Peyer's patch (tissue), 4 donors: ENCODE data around the gene SLC27A2. TPM values are rescaled to one million over a fixed set of nuclear protein-coding genes. Genes with fewer than 3 reads are reported as not detected.
A peak's percentile ranks its signal among the peaks of the same experiment; 100 is the strongest.

Experiments used
- DNase-seq, 3 donors: peaks; one replicate each; pipeline ENCODE4 v3.0.0-alpha.2; 2017 to 2019
- H3K27ac ChIP-seq, 4 donors: fragments of 200-600 bp; sonication (generic); one replicate each; pipeline ENCODE4 v1.5.1; 2016 to 2019
- H3K27me3 ChIP-seq, 2 donors: fragments of 200-600 bp; sonication (generic); one replicate each; pipeline ENCODE4 v1.5.1; 2019
- H3K36me3 ChIP-seq, 3 donors: fragments of 200-600 bp; sonication (generic); one replicate each; pipeline ENCODE4 v1.5.1; 2016 to 2019
- H3K4me1 ChIP-seq, 4 donors: fragments of 200-600 bp; sonication (generic); one replicate each; pipeline ENCODE4 v1.5.1; 2016 to 2019
- H3K4me3 ChIP-seq, 4 donors: fragments of 200-600 bp; sonication (generic); 1 replicate in 3 of 4; 2 replicates in 1 of 4; pipeline ENCODE4 v1.5.1; 2016 to 2019; ENCODE audit warnings: mild to moderate bottlenecking in 1 of 4
- H3K9me3 ChIP-seq, 4 donors: fragments of 200-600 bp; sonication (generic); one replicate each; pipeline ENCODE4 v1.5.1; 2016 to 2019; ENCODE audit warnings: mild to moderate bottlenecking in 1 of 4
- POLR2A ChIP-seq, 2 donors: fragments of 450-650 bp; IDR thresholded peaks; one replicate each; pipeline ENCODE4 v1.5.1; 2017; ENCODE audit warnings: antibody characterized with exemption in 2 of 2, mild to moderate bottlenecking in 2 of 2, moderate library complexity in 2 of 2
- total RNA-seq, 4 donors: library from RNA; depleted of rRNA; stranded (reverse); fragments of >200 nt; gene quantifications; one replicate each; pipeline ENCODE4 v1.1.0, GENCODE V29; 2016
- TF ChIP-seq, protein P1 (sequence below), 6 experiments: fragments of 450-650 bp in 4 of 6; fragments of 200-600 bp in 2 of 6; sonication (generic) in 1 of 6; IDR thresholded peaks; one replicate each; pipeline ENCODE4 v1.5.1; 2017 to 2019; ENCODE audit warnings: antibody characterized with exemption in 6 of 6, mild to moderate bottlenecking in 3 of 6, moderate library complexity in 1 of 6

SLC27A2 gene
- total RNA-seq, 4 donors from 2014 or later = 8.3 to 47.9 (median 32.3) TPM

DNA sequence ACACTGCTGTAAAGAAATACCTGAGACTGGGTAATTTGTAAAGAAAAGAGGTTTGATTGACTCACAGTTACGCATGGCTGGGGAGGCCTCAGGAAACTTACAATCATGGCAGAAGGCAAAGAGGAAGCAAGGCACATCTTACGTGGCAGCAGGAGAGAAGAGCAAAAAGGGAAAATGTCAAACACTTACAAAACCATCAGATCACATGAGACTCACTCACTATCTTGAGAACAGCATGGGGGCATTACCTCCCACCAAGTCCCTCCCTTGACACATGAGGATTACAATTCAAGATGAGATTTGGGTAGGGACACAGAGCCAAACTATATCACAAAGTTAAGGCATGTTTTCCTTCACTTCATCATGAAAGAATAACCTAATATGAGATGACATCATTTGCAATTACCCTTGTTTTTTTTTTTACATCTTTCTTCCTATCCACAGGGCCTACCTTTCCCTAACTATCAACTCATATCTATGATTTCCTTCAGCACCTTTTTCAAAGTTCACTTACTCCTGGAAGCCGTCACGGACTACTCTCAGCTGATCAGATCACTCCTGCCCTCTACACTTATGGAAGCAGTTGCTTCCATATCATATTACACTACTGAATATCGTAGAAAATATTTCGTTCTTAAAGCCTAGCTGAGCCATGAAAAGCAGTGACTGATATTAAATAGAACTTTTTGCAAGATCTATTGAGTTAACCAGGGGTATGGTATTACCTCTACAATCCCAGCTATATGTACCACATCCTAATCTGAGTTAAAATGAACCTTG lies 37.5 kb upstream of the SLC27A2 start:
- no peak for DNase-seq
- no peaks in the 10 kb centered on the region for H3K4me1 ChIP-seq
- no peak overlapping the region for H3K4me3 ChIP-seq
- H3K9me3 ChIP-seq = no peaks in the 10 kb centered on the region
- no peak overlapping the region for H3K27ac ChIP-seq
- no peaks in the 10 kb centered on the region for H3K27me3 ChIP-seq
- no peaks in the 10 kb centered on the region for H3K36me3 ChIP-seq
- TF ChIP-seq POLR2A (IDR thresholded peaks at IDR 0.05) = no peak
- TF ChIP-seq, protein P1, sequence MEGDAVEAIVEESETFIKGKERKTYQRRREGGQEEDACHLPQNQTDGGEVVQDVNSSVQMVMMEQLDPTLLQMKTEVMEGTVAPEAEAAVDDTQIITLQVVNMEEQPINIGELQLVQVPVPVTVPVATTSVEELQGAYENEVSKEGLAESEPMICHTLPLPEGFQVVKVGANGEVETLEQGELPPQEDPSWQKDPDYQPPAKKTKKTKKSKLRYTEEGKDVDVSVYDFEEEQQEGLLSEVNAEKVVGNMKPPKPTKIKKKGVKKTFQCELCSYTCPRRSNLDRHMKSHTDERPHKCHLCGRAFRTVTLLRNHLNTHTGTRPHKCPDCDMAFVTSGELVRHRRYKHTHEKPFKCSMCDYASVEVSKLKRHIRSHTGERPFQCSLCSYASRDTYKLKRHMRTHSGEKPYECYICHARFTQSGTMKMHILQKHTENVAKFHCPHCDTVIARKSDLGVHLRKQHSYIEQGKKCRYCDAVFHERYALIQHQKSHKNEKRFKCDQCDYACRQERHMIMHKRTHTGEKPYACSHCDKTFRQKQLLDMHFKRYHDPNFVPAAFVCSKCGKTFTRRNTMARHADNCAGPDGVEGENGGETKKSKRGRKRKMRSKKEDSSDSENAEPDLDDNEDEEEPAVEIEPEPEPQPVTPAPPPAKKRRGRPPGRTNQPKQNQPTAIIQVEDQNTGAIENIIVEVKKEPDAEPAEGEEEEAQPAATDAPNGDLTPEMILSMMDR (IDR thresholded peaks at IDR 0.05) = no peak

DNA sequence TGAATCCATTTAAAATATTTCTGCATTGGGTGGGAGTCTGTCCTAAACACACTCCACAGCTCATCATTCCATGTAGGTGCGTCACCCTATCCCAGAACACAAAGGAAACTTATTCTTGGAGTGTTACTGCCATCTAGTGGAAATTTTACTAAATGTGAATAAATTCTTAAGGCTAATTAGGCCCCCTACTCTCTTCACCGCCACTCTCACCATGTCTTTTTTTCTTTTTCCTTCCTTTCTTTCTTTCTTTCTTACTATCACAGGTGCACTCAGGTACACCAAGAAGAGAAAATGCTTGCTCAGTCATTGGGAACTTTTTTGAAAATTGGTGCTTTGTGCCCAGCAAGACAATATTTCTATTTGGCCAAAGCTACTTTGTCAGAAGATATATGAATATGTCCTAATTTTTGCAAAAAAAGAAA lies 36.5 kb upstream of the SLC27A2 start:
- no peak overlapping the region for H3K27ac ChIP-seq
- no peak for DNase-seq
- TF ChIP-seq, protein P1 (IDR thresholded peaks at IDR 0.05) = peak; percentile 18 to 84 (median 58)
- no peak for TF ChIP-seq POLR2A (IDR thresholded peaks at IDR 0.05)
- H3K4me1 ChIP-seq = no peaks in the 10 kb centered on the region
- H3K36me3 ChIP-seq = no peaks in the 10 kb centered on the region
- H3K27me3 ChIP-seq = no peaks in the 10 kb centered on the region
- no peak overlapping the region for H3K4me3 ChIP-seq
- H3K9me3 ChIP-seq = no peaks in the 10 kb centered on the region

DNA sequence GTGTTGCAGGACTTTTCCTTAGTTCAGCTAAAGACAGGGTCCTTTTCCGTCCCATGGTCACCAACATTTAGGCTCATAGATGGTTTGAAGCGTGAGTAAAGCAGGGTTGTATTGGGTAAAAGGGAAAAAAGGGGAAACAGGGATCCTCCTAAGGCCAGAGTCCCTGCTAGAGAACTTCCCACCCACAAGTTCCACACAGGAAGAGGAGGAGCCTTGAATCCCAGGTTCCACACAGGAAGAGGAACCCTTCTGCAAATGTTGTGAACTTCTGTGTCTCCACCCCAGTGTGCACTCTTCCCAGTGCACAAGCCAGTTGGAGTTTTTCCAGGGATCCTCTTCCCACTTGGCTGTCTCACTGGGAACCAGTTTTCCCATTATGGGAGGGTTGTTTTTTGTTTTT lies 35.4 kb upstream of the SLC27A2 start:
- no peak for DNase-seq
- Histone ChIP-seq H3K36me3 (no peaks in the 10 kb centered on the region), H3K4me1 (no peaks in the 10 kb centered on the region), H3K27ac (no peak overlapping the region), H3K9me3 (no peaks in the 10 kb centered on the region), H3K27me3 (no peaks in the 10 kb centered on the region), H3K4me3 (no peak overlapping the region)
- no peak for TF ChIP-seq POLR2A (IDR thresholded peaks at IDR 0.05)
- TF ChIP-seq, protein P1 (IDR thresholded peaks at IDR 0.05) = no peak

DNA sequence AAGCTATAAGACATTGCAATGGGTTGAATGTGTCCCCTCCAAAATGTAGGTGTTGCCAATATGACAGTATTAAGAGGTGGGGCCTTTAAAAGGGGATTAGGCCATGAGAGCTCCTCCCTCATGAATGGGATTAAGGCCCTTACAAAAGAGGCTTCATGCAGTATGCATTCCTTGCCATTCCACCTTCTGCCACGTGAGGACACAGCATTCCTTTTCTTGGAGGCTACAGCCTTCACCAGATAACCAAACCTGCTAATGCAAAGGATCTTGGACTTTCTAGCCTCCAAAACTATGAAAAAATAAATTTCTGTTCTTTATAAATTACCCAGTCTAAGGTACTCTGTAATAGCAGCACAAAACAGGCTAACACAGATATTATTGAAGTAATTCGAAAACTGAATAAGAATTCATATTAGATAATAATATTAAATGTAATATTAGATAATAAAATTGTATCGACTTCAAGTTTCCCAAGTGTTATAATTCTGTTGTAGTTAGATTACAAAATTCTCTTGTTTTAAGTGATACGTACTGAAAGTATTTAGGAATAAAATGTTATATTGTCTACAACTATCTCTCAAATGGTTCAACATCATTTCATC lies 33.5 kb upstream of the SLC27A2 start:
- no peaks in the 10 kb centered on the region for H3K36me3 ChIP-seq
- no peaks in the 10 kb centered on the region for H3K9me3 ChIP-seq
- H3K27me3 ChIP-seq = no peaks in the 10 kb centered on the region
- no peak overlapping the region for H3K4me3 ChIP-seq
- peak in 1 of 3 donors; percentile 67 for DNase-seq
- no peak for TF ChIP-seq POLR2A (IDR thresholded peaks at IDR 0.05)
- TF ChIP-seq, protein P1 (IDR thresholded peaks at IDR 0.05) = peak in 4 of 6 experiments; percentile 29 to 79 (median 66)
- H3K27ac ChIP-seq = no peak overlapping the region
- no peaks in the 10 kb centered on the region for H3K4me1 ChIP-seq

DNA sequence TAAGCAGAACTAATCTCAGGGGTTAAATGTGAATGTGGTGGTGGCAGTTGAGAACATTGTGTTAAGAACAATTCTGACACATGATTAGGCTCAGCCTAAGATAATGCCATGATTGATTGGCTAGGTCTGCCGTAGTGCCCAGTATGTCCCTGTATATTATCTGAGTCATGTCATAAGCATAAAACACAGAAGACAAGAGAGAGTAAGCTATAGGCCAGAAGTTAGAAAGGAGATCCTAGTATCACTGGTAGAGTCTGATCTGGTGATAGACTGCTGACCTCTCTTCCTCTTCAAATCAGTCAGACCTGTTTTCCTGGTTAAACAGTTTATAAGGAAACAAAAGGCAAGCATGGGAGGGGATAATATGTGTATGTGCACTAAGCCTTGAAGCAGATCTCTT lies 32.9 kb upstream of the SLC27A2 start:
- H3K9me3 ChIP-seq = no peaks in the 10 kb centered on the region
- TF ChIP-seq, protein P1 (IDR thresholded peaks at IDR 0.05) = no peak
- TF ChIP-seq POLR2A (IDR thresholded peaks at IDR 0.05) = no peak
- no peaks in the 10 kb centered on the region for H3K27me3 ChIP-seq
- no peaks in the 10 kb centered on the region for H3K4me1 ChIP-seq
- no peak overlapping the region for H3K4me3 ChIP-seq
- no peak for DNase-seq
- no peaks in the 10 kb centered on the region for H3K36me3 ChIP-seq
- H3K27ac ChIP-seq = no peak overlapping the region
